NCI-H1092 treated with DMSO at 0.1 percent for 48 hours (cell line): ENCODE measurements around the gene CELF2.
"Not testable (repeated sequence)": the region's sequence is repeated elsewhere in the genome, so short reads cannot be mapped to it uniquely, and the experiment has no call there.

Experiments used
- DNase-seq: peaks from one replicate; lab custom pipeline; 2025; lab: John Stamatoyannopoulos, UW

The CELF2 gene

DNA sequence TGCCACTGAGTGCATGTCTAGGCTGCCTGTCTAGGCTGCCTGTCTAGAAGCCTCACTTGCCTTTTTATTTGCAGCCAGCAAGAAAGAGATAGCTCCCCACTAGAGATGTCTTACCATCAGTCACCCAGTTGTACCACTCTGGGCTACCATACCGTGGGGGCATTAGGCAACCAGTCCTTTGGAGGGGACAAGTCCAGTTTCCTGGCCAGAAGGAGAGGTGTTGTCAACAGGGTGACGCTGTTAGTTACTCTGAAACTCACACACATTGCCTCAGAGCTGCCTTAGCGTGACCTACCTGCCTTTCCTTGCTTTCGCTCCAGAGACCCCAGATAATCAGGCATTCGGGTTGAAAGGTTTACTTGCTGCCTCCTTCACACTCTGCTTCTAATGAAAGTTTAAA lies 155.4 kb downstream of the CELF2 start:
- no peak for DNase-seq

- no peak for DNase-seq
These were observed 158.2 kb downstream of the CELF2 start for GRCh38 chr10:11175823-11176243.

GRCh38 chr10:11176746-11177145 lies 159.1 kb downstream of the CELF2 start:
- DNase-seq = no peak

- DNase-seq = no peak
These were observed 159.7 kb downstream of the CELF2 start for GRCh38 chr10:11177381-11177780.

DNA sequence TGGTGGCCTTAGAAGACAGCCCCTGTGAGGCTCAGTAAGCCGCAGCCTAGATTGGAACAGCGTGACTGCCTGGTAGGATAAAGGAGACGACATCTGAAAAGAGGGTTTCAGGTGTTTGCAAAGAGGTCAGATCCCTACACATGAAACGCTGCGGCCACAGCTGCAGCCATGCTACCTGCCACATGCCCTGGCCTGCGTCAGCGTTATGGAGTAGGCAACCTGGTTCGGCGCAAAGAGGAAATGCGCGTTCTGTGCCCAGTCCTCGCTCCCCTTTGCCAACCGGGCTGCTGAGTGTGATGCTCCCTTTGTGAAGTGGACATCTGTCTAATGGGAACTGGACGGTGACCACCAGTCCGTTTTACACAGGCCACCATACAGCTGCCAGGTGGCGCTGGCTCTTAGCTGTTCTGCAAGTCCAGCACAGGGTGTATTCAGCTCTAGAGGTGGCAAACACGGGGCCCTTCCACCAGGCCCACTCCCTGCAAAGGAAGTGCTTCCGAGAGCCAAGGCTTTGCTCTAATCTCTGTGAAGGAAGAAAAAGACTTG lies 160.3 kb downstream of the CELF2 start:
- DNase-seq = no peak

- no peak for DNase-seq
These were observed 161.2 kb downstream of the CELF2 start for GRCh38 chr10:11178606-11179515.

DNA sequence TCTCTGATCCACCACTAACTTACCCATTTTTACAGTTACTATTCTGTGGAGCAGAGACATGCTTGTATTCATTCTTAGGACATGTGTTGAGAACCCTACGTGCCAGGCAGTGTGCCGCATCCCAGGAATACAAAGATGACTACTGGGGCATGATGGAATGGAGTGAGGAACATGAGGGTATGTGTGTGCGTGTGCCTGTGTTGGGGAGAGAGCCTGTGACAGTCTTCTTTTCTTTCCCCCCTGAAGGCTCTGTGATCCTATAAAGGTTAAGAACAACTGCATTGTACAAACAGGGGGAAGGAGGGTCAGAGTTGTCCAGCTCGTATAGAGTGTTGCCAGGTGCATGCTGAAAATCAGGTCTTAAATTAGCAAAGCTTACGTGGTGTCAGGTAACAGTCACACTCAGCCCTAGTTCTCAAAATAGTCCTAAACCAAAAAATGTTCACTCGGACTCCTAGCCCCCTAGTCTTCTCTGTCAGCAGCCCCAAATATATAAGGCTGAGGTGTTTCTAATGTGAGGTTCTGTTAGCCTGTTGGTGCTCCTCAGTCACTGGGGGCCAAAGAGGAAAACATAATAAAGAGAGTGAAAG lies 161.9 kb downstream of the CELF2 start:
- no peak for DNase-seq

GRCh38 chr10:11180228-11180627 lies 162.6 kb downstream of the CELF2 start:
- DNase-seq = no peak

DNA sequence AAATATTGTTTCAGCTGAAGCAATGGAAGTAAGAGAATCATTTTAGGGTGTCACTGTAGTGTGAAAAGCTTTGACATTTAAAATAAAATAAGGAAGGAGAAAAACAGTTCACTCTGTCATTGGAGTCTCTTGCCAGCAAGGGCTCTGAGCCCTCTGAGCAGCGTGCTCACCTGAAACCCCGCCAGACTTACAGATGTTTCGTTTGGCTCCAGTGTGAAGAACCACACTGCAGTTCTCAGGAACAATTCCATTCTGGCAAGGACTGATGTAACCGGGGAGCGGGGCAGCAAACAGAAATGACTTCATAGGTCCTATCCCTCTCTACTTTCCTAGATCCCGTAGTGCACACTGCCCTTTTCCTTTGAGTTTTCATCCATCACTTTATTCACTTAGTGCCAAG lies 164.3 kb downstream of the CELF2 start:
- no peak for DNase-seq

GRCh38 chr10:11183015-11183414 lies 165.3 kb downstream of the CELF2 start:
- no peak for DNase-seq

GRCh38 chr10:11184093-11184492 lies 166.4 kb downstream of the CELF2 start:
- no peak for DNase-seq

- not testable (repeated sequence) for DNase-seq
These were observed 167.5 kb downstream of the CELF2 start for GRCh38 chr10:11185128-11185665.

GRCh38 chr10:11186374-11186773 lies 168.7 kb downstream of the CELF2 start:
- DNase-seq = no peak

GRCh38 chr10:11189582-11190376 lies 172.1 kb downstream of the CELF2 start:
- DNase-seq = no peak

- no peak for DNase-seq
These were observed 173.5 kb downstream of the CELF2 start for GRCh38 chr10:11191190-11191589.

DNA sequence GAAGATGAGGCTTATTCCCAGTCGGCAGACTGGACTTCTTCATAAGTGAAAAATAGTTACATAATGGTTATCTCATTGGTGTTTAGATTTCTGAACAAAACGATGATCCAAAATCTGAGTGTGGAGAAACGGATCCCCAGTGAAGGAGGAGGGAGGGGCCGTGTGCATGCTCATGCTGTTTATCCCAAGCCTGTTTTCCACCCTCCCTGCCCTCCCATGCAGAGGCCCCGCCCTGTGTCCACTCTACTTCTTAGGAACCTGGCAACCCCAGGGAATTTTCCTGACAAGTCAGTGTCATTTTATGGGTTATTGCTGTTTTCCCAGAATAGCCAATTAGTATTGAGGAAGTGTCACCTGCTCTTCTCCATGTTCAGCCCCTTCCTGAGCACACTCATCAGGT lies 174.0 kb downstream of the CELF2 start:
- no peak for DNase-seq

GRCh38 chr10:11192304-11193000 lies 174.8 kb downstream of the CELF2 start:
- DNase-seq = no peak

- DNase-seq = no peak
These were observed 175.4 kb downstream of the CELF2 start for GRCh38 chr10:11193001-11193551.

DNA sequence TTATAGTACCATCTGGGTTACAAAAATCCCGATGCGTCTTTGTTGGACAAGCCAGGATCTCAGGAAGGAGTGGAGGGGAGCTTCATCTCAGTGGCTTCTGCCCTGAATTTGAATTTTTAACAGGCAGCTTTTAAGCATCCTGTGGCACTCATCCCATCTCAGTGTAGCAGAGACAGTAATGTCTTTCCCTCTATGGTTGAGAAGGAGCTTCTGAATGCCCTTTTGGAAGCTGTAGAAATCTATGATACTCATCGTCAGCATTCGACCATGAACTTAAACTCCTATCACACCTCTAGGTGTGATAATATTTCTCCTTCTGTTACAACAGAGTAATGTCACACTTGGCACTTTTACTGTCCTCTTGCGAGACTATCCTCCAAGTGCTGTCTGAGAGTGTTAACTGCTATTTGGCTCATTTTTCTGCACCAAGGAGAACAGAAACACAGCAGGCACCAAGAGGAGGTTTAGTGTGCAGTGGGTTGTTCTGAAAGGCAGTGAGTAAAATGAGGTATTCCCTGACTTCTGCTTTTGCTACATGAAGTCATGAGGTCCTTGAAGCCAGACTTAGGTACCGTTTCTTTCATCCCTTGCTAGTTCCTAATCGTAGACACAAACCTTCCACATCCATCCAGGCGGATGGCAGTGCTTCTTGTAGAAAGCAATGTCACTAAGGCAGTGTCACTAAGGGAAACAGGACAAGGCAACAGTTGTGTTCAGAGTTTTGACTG lies 177.4 kb downstream of the CELF2 start:
- no peak for DNase-seq

DNA sequence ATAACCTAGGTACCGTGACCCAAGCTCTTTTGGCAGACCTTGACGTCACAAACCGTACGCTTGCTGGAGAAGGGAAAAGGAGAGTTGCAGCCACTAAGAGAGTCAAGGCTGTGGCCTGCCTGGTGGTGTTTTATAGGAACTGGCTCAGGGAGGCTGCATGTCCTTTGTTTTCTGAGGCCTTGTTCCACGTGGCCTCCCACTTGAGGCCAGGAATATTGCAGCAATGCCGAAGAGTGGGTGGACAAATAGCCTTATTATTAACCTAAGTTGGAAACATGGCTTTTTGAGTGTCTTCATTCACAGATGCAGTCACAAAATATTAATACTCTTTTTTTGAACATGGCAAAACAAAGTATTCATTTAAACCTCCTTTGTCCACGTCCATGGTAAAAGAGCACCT lies 178.0 kb downstream of the CELF2 start:
- no peak for DNase-seq
